Esophagus squamous epithelium (tissue), 4 donors: Measurements from ENCODE around the gene NME7.

Source experiments
- CTCF ChIP-seq, 6 experiments: fragments of 450-650 bp in 4 of 6; fragments of 200-600 bp in 2 of 6; sonication (generic) in 2 of 6; IDR thresholded peaks; one replicate each; pipeline ENCODE4 v1.5.1; 2016 to 2019; ENCODE audit warnings: antibody characterized with exemption in 6 of 6, mild to moderate bottlenecking in 4 of 6, moderate library complexity in 4 of 6
- POLR2A ChIP-seq, 4 donors: fragments of 450-650 bp; IDR thresholded peaks; one replicate each; pipeline ENCODE4 v1.6.1; 2017; ENCODE audit warnings: antibody characterized with exemption in 4 of 4, mild to moderate bottlenecking in 4 of 4, moderate library complexity in 3 of 4

GRCh38 chr1:169339773-169340172 lies 27.8 kb downstream of the NME7 start:
- no peak for TF ChIP-seq CTCF (IDR thresholded peaks at IDR 0.05)
- no peak for TF ChIP-seq POLR2A (IDR thresholded peaks at IDR 0.05)
